MM.1S (cell line): ENCODE results near the gene SNX33.
"Not testable (repeated sequence)": the region's sequence is repeated elsewhere in the genome, so short reads cannot be mapped to it uniquely, and the experiment has no call there.

ENCODE experiments used
- DNase-seq: peaks from one replicate; pipeline ENCODE4 v3.0.0-alpha.2; 2015
- H2AFZ ChIP-seq: fragments of 300-600 bp; sonication (generic); 2 replicates; pipeline ENCODE4 v1.6.0; 2016; ENCODE audit warnings: antibody characterized with exemption, low read length
- H3F3A ChIP-seq: fragments of 300-600 bp; sonication (generic); 2 replicates; pipeline ENCODE4 v1.6.1; 2016; ENCODE audit warnings: mild to moderate bottlenecking, antibody characterized with exemption, low read length, moderate library complexity, mixed read lengths; ENCODE audit not compliant: insufficient read depth
- H3K27ac ChIP-seq: fragments of 300-600 bp; sonication (generic); 2 replicates; pipeline ENCODE4 v1.5.1; 2016; ENCODE audit warnings: mild to moderate bottlenecking, low read length
- H3K27me3 ChIP-seq: fragments of 300-600 bp; sonication (generic); replicated peaks from 2 replicates; pipeline ENCODE4 v1.6.0; 2016; ENCODE audit warnings: low read length; ENCODE audit not compliant: insufficient read depth
- H3K36me3 ChIP-seq: fragments of 300-600 bp; sonication (generic); replicated peaks from 2 replicates; pipeline ENCODE4 v1.6.1; 2016; ENCODE audit warnings: mild to moderate bottlenecking, low read length, mixed read lengths; ENCODE audit not compliant: insufficient read depth
- H3K4me1 ChIP-seq: fragments of 300-600 bp; sonication (generic); 2 replicates; pipeline ENCODE4 v1.6.1; 2016; ENCODE audit warnings: low read length, mixed read lengths
- H3K4me2 ChIP-seq: fragments of 300-600 bp; sonication (generic); 2 replicates; pipeline ENCODE4 v1.6.0; 2016; ENCODE audit warnings: low read depth, low read length
- H3K4me3 ChIP-seq: fragments of 300-600 bp; sonication (generic); 2 replicates; pipeline ENCODE4 v1.5.1; 2016; ENCODE audit warnings: low read length, mixed read lengths
- H3K79me2 ChIP-seq: fragments of 300-600 bp; sonication (generic); 2 replicates; pipeline ENCODE4 v1.6.1; 2016; ENCODE audit warnings: mixed run types, low read length, mixed read lengths
- H3K9ac ChIP-seq: fragments of 300-600 bp; sonication (generic); 2 replicates; pipeline ENCODE4 v1.6.1; 2016; ENCODE audit warnings: low read length, mixed read lengths
- H3K9me2 ChIP-seq: fragments of 300-600 bp; sonication (generic); replicated peaks from 2 replicates; pipeline ENCODE4 v1.6.1; 2016; ENCODE audit warnings: mild to moderate bottlenecking, low read length, mixed read lengths; ENCODE audit not compliant: insufficient read depth
- H3K9me3 ChIP-seq: fragments of 300-600 bp; sonication (generic); replicated peaks from 2 replicates; pipeline ENCODE4 v1.6.1; 2016; ENCODE audit warnings: mild to moderate bottlenecking, low read length, mixed read lengths; ENCODE audit not compliant: insufficient read depth
- H4K20me1 ChIP-seq: fragments of 300-600 bp; sonication (generic); 2 replicates; pipeline ENCODE4 v1.6.1; 2016; ENCODE audit warnings: mild to moderate bottlenecking, low read length, moderate library complexity, mixed read lengths; ENCODE audit not compliant: insufficient read depth
- EZH2 ChIP-seq: fragments of 300-600 bp; sonication (generic); optimal IDR thresholded peaks from 2 replicates; pipeline ENCODE3; 2017; ENCODE audit warnings: low read depth, mild to moderate bottlenecking, antibody characterized with exemption, low read length, mixed read lengths
- EZH2phosphoT487 ChIP-seq: fragments of 300-600 bp; sonication (generic); IDR thresholded peaks from 2 replicates; pipeline ENCODE4 v1.6.1; 2018; ENCODE audit warnings: antibody characterized with exemption, low read length
- TF ChIP-seq, protein P1 (sequence below): fragments of 300-600 bp; sonication (generic); IDR thresholded peaks from 2 replicates; pipeline ENCODE4 v1.5.1; 2016; ENCODE audit warnings: antibody characterized with exemption, low read length, mixed read lengths

SNX33 gene

GRCh38 chr15:75696854-75697259 is 49.1 kb downstream of the SNX33 start:
- no peak overlapping the region for H3K27ac ChIP-seq
- no peak overlapping the region for H3K9ac ChIP-seq

DNA sequence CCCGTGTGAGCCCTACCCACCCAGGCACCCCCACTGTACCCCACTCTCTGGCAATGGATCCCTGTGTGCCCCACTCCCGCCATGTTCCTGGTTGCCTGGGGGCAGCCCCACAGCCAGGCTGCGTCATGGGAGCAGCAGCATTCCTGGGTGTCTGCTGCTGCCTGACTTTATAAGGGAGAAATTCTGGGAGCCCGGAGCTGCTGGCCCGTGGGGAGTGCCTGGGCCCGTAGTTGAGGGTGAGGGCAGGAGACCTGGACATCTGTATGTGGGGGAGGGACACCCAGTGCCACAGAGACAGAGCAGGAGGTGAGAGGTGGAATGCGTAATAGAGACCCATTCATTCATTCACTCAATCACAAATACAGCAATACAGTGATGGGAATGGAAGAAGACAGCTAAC is 49.8 kb downstream of the SNX33 start:
- Histone ChIP-seq H3K4me2 (no peak overlapping the region), H3K4me1 (no peaks in the 10 kb centered on the region), H3K79me2 (no peaks in the 10 kb centered on the region), H3K27me3 (no peaks in the 10 kb centered on the region), H4K20me1 (no peaks in the 10 kb centered on the region), H3K9me3 (no peaks in the 10 kb centered on the region), H3K36me3 (no peaks in the 10 kb centered on the region), H3K27ac (no peak overlapping the region), H2AFZ (no peak overlapping the region), H3K9me2 (no peaks in the 10 kb centered on the region), H3F3A (no peaks in the 10 kb centered on the region), H3K9ac (no peak overlapping the region), H3K4me3 (no peak overlapping the region)
- DNase-seq = no peak
- no peak for TF ChIP-seq EZH2
- TF ChIP-seq, protein P1, sequence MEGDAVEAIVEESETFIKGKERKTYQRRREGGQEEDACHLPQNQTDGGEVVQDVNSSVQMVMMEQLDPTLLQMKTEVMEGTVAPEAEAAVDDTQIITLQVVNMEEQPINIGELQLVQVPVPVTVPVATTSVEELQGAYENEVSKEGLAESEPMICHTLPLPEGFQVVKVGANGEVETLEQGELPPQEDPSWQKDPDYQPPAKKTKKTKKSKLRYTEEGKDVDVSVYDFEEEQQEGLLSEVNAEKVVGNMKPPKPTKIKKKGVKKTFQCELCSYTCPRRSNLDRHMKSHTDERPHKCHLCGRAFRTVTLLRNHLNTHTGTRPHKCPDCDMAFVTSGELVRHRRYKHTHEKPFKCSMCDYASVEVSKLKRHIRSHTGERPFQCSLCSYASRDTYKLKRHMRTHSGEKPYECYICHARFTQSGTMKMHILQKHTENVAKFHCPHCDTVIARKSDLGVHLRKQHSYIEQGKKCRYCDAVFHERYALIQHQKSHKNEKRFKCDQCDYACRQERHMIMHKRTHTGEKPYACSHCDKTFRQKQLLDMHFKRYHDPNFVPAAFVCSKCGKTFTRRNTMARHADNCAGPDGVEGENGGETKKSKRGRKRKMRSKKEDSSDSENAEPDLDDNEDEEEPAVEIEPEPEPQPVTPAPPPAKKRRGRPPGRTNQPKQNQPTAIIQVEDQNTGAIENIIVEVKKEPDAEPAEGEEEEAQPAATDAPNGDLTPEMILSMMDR = no peak
- TF ChIP-seq EZH2phosphoT487 = no peak

More at GRCh38 chr15:75696854-75697259, 49.1 kb downstream of the SNX33 start:
- Histone ChIP-seq H3K79me2 (no peaks in the 10 kb centered on the region), H3K36me3 (no peaks in the 10 kb centered on the region), H2AFZ (no peak overlapping the region), H3K4me2 (no peak overlapping the region), H3K9me2 (no peaks in the 10 kb centered on the region), H4K20me1 (no peaks in the 10 kb centered on the region), H3K4me3 (no peak overlapping the region), H3K27me3 (peaks cover 3% of the 10 kb centered on the region; the same call in 1 of the 2 replicates), H3K9me3 (no peaks in the 10 kb centered on the region), H3K4me1 (no peaks in the 10 kb centered on the region), H3F3A (no peaks in the 10 kb centered on the region)
- no peak for DNase-seq
- TF ChIP-seq, protein P1 = no peak
- no peak for TF ChIP-seq EZH2
- no peak for TF ChIP-seq EZH2phosphoT487

DNA sequence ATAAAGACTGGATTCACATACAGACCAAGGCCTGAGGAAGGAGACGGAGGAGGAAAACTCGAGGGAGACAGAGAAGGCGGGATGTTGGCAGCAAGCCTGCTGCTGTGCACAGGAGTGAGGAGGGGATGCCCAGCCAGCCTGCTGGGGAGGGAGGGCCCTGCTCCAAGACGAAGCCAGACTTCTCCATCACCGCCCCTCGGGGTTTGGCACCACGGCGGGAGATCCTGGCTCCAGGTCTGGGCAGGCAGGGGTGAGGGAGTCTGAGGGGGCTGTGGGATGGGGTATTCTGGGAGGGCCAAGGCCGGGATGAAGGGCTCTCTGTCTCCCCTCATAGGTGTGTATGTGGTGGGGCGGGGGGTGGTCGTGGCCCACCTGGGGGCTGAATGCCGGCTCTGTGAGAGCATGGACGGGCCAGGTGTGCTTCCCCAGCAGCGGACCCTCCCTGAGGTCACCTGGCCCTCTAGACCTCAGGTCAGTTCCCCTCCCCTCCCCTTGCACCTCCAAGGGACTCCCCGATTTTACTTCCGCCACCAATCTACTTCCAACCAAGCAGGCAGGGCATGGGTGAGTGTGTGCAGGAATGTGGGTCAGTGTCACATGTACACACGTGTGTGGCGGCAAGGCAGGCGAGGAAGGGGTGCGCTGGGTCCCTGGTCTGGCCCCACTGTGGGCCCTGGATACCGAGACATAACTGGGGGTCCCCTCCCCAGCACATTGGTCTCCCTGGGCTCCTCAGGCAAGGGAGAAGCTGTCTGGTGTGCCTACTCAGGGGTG is 50.4 kb downstream of the SNX33 start:
- H3K9me2 ChIP-seq, DNase-seq, H3K27me3 ChIP-seq, H3K36me3 ChIP-seq, H3K4me1 ChIP-seq, H3K4me2 ChIP-seq, H4K20me1 ChIP-seq, H3K9me3 ChIP-seq, H3K9ac ChIP-seq, H3K4me3 ChIP-seq, H3K27ac ChIP-seq, H3K79me2 ChIP-seq, H3F3A ChIP-seq, H2AFZ ChIP-seq: not testable (repeated sequence)

DNA sequence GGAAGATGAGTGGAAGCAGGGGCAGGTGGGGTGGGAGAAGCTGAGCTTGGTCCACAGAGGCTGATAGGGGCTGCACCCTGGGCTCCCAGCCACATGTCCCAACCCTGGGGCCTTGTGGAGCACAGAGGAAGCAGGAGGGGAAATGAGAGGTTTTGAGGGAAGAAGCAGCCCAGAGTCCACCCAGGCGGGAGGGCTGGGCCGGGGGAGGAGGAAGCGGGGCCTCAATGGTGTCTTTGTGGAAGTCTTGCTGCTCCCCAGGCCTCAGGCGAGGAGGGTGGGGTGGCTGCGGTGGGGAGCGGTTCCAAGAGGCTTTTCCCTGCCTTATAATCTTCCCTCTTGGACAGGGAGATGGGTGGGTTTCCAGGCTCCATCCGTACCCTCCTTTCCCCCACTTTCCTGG is 51.8 kb downstream of the SNX33 start:
- not testable (repeated sequence) for H4K20me1 ChIP-seq, H3K36me3 ChIP-seq, H3F3A ChIP-seq, DNase-seq, H3K27me3 ChIP-seq, H3K79me2 ChIP-seq, H3K9me3 ChIP-seq, H3K4me3 ChIP-seq, H2AFZ ChIP-seq, H3K27ac ChIP-seq, H3K4me1 ChIP-seq, H3K9ac ChIP-seq, H3K9me2 ChIP-seq, H3K4me2 ChIP-seq

DNA sequence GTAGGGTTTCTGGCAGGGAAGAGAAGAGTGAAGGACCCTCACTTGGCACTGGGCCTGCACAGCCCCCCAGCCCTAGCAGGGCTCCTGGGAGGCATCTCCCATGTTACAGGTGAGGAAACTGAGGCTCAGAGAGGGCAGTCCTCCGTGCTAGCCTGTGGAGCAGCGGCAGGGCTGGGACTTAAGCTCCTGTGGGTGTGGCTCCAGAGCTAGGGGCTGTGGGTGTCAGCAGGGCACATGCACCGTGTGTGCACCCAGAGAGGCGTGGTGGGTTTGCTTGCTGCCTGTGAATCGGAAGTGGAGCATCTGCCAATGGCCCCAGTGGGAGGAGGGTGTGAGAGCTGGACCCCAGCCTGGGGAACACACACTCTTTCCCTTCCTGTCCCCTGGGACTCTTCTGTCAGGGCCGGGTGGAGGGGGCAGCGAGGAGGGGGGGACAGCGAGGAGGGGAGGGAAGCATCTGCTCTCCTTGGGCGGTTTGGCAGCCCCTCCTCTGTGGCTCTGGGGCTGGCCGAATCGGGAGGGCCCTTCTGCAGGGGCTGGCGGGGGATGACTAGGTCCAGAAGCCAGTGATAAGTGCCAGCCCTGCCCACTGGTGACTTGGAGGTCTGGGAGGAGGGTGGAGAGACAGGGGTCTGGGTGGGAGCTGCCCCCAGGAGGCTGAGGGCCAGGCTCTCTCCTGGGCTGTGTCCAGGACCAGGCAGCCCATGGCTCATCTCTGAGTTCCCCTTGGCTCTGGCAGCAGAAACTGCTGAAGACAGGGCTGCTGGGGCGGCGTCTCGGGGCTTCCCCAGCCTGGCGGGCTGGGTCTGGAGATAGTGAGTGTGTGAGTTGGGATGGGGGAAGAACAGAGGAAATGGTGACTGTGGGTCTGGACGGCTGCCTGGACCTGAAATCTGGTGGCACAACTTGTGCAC is 52.5 kb downstream of the SNX33 start:
- H3K4me1 ChIP-seq, H4K20me1 ChIP-seq, H3K27ac ChIP-seq, H3F3A ChIP-seq, H3K27me3 ChIP-seq, H3K4me3 ChIP-seq, H3K9me3 ChIP-seq, H3K36me3 ChIP-seq, H3K9ac ChIP-seq, H3K79me2 ChIP-seq, H3K9me2 ChIP-seq, H2AFZ ChIP-seq, DNase-seq, H3K4me2 ChIP-seq: not testable (repeated sequence)
